Gastrocnemius medialis (tissue), 4 donors: ENCODE results near the gene RERE. TPM values are rescaled to one million over a fixed set of nuclear protein-coding genes. Genes with fewer than 3 reads are reported as not detected.

Source experiments
- ATAC-seq, 2 donors: fragments of 150-250 bp; one replicate each; pipeline ENCODE4 v1.9.1; 2016
- DNase-seq, 2 donors: peaks; one replicate each; pipeline ENCODE4 v3.0.0-alpha.2; 2019
- H3K27ac ChIP-seq, 4 donors: fragments of 200-600 bp; sonication (generic); 1 replicate in 1 of 4; 2 replicates in 3 of 4; pipeline ENCODE4 v1.5.1; 2016 to 2018; ENCODE audit warnings: mild to moderate bottlenecking in 2 of 4, moderate library complexity in 1 of 4
- H3K27me3 ChIP-seq, 3 donors: fragments of 200-600 bp; sonication (generic) in 2 of 3; 1 replicate in 1 of 3; 2 replicates in 2 of 3; pipeline versions ENCODE4 v1.5.1 to v1.6.0; 2016 to 2019; ENCODE audit warnings: mild to moderate bottlenecking in 1 of 3, moderate library complexity in 1 of 3
- H3K36me3 ChIP-seq, 2 donors: fragments of 200-600 bp; sonication (generic) in 1 of 2; one replicate each; pipeline ENCODE4 v1.5.1; 2017 to 2018
- H3K4me1 ChIP-seq, 2 donors: fragments of 200-600 bp; sonication (generic) in 1 of 2; one replicate each; pipeline ENCODE4 v1.5.1; 2016 to 2017; ENCODE audit warnings: mild to moderate bottlenecking in 2 of 2
- H3K4me3 ChIP-seq, 4 donors: fragments of 200-600 bp; sonication (generic) in 3 of 4; 1 replicate in 1 of 4; 2 replicates in 3 of 4; pipeline ENCODE4 v1.5.1; 2016 to 2019; ENCODE audit warnings: mild to moderate bottlenecking in 2 of 4
- H3K9me3 ChIP-seq, 3 donors: fragments of 200-600 bp; sonication (generic) in 2 of 3; 1 replicate in 1 of 3; 2 replicates in 2 of 3; pipeline ENCODE4 v1.5.1; 2016 to 2019
- CTCF ChIP-seq, 5 experiments: fragments of 450-650 bp in 3 of 5; fragments of 200-600 bp in 2 of 5; sonication (generic) in 2 of 5; IDR thresholded peaks in 4 of 5; conservative IDR thresholded peaks in 1 of 5; 1 replicate in 4 of 5; 2 replicates in 1 of 5; pipeline ENCODE4 v1.5.1; 2016 to 2019; ENCODE audit warnings: antibody characterized with exemption in 5 of 5, mild to moderate bottlenecking in 3 of 5, moderate library complexity in 3 of 5
- POLR2A ChIP-seq, 2 donors: fragments of 450-650 bp; IDR thresholded peaks; one replicate each; pipeline ENCODE4 v1.6.1; 2017; ENCODE audit warnings: antibody characterized with exemption in 2 of 2, mild to moderate bottlenecking in 2 of 2, moderate library complexity in 2 of 2
- in situ Hi-C, 4 donors: fragments of 200-750 bp; cut with MboI; loops; one replicate each; pipeline versions ENCODE4 v1.15.0 to v1.8.0; 2017; ENCODE audit warnings: low sequenced_read_pairs in 4 of 4
- intact Hi-C: fragments of 100-400 bp; cut with DNase I; formaldehyde crosslinking; loops from one replicate; pipeline ENCODE4 v1.15.1; 2023; ENCODE audit warnings: low total_unique reads
- total RNA-seq, 4 donors: library from RNA; depleted of rRNA; stranded (reverse); fragments of >200 nt; gene quantifications; one replicate each; pipeline versions ENCODE4 v1.1.0 to v1.2.3, GENCODE V29; 2016

Gene RERE
- total RNA-seq, 4 donors from 2014 or later = 60.8 to 106 (median 102) TPM

DNA sequence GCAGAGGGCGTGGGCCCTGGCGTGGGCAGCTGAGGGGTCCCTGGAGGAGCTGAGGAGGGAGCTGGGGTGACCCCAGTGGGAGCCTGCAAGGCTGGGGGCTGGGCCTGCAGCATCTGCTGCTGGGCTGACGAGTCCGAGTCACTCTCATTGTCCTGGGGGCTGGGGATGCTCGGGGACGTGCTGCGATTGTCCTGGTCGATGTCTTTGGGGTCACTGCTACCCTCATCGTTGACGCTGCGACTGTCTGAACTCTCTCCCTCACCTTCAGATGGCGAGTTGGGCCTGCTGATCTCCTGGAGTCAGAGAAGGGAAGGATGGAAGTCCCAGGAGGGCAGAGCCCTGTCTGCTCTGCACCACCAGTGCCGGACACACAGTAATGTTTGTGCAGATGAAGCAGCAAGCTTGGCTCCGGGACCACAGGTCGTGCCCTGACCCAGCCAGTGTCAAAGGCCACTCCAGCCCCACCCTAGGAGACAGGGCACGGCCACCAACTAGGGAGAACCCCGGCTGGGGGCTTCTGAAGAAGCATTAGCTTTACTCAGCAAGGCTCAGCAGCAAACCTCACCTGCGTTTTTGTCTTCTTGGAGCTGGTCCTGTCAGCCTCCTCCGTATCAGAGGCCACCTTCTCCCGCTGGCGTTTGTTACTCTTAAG, 456.1 kb downstream of the RERE start:
- ATAC-seq = no peak
- in situ Hi-C loops = no loop called here
- H3K4me1 ChIP-seq = peaks cover 46 to 53% of the 10 kb centered on the region in 2 donors
- no peaks in the 10 kb centered on the region for H3K27me3 ChIP-seq
- H3K27ac ChIP-seq = peak overlapping the region; percentile 3 to 95 (median 52)
- intact Hi-C loops = no loop called here
- TF ChIP-seq CTCF (IDR thresholded peaks at IDR 0.05 in 4 of 5, conservative IDR thresholded peaks at IDR 0.05 in 1 of 5) = no peak
- no peak for TF ChIP-seq POLR2A (IDR thresholded peaks at IDR 0.05)
- DNase-seq = no peak
- no peaks in the 10 kb centered on the region for H3K9me3 ChIP-seq
- H3K4me3 ChIP-seq = no peak overlapping the region
- peaks cover 11 to 87% of the 10 kb centered on the region in 2 donors for H3K36me3 ChIP-seq

DNA sequence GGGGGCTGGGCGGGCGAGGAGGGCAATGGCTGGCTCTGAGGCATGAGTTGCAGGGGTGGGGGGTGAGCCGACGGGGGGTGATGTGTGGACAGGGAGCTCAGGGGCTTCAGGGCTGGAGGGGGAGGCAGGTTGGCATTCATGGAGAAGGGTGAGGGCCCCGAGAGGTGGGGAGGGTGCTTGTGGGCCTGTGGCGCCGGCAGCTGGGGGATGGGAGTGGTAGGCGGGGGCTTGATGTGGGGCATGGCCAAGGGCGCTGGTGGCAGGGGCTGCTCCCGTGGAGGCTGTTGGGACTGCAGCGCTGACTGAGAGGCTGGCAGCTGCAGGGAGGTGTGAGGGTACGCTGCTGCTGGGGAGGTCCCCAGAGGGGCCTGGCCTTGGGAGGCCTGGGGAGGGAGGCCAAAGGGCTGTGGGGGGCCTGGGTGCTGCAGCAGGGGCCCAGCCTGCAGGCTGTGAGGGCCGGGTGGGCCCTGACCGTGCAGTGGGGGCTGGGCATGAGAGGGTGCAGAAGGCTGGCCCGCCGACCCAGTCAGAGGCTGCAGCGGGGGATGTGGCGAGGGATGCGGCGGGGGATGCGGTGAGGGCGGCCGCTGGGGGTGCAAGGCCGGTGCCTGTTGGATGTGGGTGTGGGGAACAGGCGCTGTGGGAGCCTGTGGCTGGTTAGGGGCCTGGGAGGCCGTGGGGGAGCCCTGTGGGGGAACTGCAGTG, 456.8 kb downstream of the RERE start:
- peaks cover 46 to 47% of the 10 kb centered on the region in 2 donors for H3K4me1 ChIP-seq
- H3K27ac ChIP-seq = peak overlapping the region; percentile 9 to 95 (median 84)
- DNase-seq (no peak), ATAC-seq (no peak)
- TF ChIP-seq POLR2A (IDR thresholded peaks at IDR 0.05) (no peak), CTCF (IDR thresholded peaks at IDR 0.05 in 4 of 5, conservative IDR thresholded peaks at IDR 0.05 in 1 of 5) (no peak)
- in situ Hi-C loops = no loop called here
- H3K36me3 ChIP-seq = peaks cover 11 to 94% of the 10 kb centered on the region in 2 donors
- intact Hi-C loops = no loop called here
- H3K4me3 ChIP-seq = no peak overlapping the region
- no peaks in the 10 kb centered on the region for H3K27me3 ChIP-seq
- H3K9me3 ChIP-seq = no peaks in the 10 kb centered on the region

DNA sequence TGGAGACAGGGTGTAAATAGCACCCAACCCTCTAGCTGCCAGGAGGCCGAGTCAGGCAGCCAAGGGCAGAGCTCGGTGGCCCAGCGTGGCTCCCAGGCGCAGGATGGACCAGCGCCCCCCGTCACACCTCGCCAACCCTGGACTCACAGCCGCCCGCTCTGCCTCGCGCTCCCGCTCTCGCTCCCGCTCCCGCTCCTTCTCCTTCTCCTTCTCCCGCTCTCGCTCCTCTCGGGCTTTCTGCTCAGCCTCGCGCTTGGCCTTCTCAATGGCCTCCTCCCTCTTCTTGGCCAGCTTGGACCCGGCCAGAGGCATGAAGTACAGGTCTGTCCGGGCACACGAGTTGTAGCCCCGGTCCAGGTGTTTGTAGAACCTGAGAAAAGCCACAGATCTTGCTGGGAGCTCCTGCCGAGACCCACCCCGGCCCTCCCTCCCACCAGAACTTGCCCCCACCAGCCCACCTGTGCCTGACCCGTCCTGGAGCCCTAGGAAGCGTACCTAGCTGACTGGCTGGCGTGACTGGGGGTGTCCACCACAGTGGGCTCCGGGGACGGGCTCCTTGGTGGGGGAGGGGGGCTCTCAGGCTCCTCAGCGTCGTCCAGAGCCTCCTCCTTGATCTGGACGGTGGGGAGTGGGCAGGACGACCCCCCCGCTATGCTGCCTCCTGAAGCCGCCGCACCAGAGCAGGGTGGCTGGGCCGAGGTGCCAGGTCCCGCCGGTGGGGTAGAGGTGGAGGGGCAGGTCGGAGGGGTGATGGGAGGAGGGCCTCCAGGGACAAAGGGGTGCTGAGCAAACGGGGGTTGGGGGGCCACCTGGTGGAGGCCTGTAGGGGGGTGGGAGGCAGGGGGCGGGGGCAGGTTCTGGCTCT, 457.6 kb downstream of the RERE start:
- H3K36me3 ChIP-seq = peaks cover 11 to 98% of the 10 kb centered on the region in 2 donors

More for the DNA sequence above, 457.6 kb downstream of the RERE start:
- no peak for TF ChIP-seq POLR2A (IDR thresholded peaks at IDR 0.05)
- TF ChIP-seq CTCF (IDR thresholded peaks at IDR 0.05 in 4 of 5, conservative IDR thresholded peaks at IDR 0.05 in 1 of 5) = no peak
- H3K27ac ChIP-seq = peak overlapping the region; percentile 39 to 95 (median 74)
- in situ Hi-C loops = no loop called here
- no peak for DNase-seq
- H3K9me3 ChIP-seq = no peaks in the 10 kb centered on the region
- H3K27me3 ChIP-seq = no peaks in the 10 kb centered on the region
- H3K4me1 ChIP-seq = peaks cover 38 to 39% of the 10 kb centered on the region in 2 donors
- H3K4me3 ChIP-seq = no peak overlapping the region
- intact Hi-C loops = no loop called here
- no peak for ATAC-seq
